ENCODE results near the gene ZBTB20. TPM values are rescaled to one million over a fixed set of nuclear protein-coding genes. Genes with fewer than 3 reads are reported as not detected.

The ZBTB20 gene
- polyA plus RNA-seq, 3 donors = 1.3 to 3.2 (median 2.0) TPM

- no peaks in the 10 kb centered on the region for H3K27me3 Mint-ChIP-seq (ENCODE audit: low read depth in 3 of 3)
- H3K9me3 Mint-ChIP-seq = no peaks in the 10 kb centered on the region
- H3K4me3 ChIP-seq (replicated peaks in 1 of 3; ENCODE audit: low read depth in 2 of 3, low read length in 3 of 3) = no peak overlapping the region
- DNase-seq = no peak
- no peak overlapping the region for H3K27ac Mint-ChIP-seq
- no peaks in the 10 kb centered on the region for H3K4me1 ChIP-seq (ENCODE audit: control insufficient read depth in 1 of 2, insufficient read depth in 2 of 2, low read length in 2 of 2)
- H3K4me1 Mint-ChIP-seq = no peaks in the 10 kb centered on the region
- H3K9ac ChIP-seq (ENCODE audit: insufficient read depth, low read length, poor library complexity, severe bottlenecking) = no peak overlapping the region
- 86% methylated on average over 2 of the region's 8 CpGs for WGBS (ENCODE audit: insufficient coverage)
- no peaks in the 10 kb centered on the region for H3K27me3 ChIP-seq (ENCODE audit: control insufficient read depth in 2 of 2, insufficient read depth in 2 of 2, low read length in 2 of 2)
- H3K4me3 Mint-ChIP-seq = no peak overlapping the region
- H3K79me2 ChIP-seq (ENCODE audit: insufficient read depth, low read length) = no peaks in the 10 kb centered on the region
- H3K9me3 ChIP-seq (replicated peaks in 1 of 2; ENCODE audit: control insufficient read depth in 1 of 2, insufficient read depth in 1 of 2, low read length in 2 of 2) = no peaks in the 10 kb centered on the region
- H2AFZ ChIP-seq (ENCODE audit: insufficient read depth, low read depth, low read length, poor library complexity, severe bottlenecking) = no peak overlapping the region
- TF ChIP-seq, protein P1, sequence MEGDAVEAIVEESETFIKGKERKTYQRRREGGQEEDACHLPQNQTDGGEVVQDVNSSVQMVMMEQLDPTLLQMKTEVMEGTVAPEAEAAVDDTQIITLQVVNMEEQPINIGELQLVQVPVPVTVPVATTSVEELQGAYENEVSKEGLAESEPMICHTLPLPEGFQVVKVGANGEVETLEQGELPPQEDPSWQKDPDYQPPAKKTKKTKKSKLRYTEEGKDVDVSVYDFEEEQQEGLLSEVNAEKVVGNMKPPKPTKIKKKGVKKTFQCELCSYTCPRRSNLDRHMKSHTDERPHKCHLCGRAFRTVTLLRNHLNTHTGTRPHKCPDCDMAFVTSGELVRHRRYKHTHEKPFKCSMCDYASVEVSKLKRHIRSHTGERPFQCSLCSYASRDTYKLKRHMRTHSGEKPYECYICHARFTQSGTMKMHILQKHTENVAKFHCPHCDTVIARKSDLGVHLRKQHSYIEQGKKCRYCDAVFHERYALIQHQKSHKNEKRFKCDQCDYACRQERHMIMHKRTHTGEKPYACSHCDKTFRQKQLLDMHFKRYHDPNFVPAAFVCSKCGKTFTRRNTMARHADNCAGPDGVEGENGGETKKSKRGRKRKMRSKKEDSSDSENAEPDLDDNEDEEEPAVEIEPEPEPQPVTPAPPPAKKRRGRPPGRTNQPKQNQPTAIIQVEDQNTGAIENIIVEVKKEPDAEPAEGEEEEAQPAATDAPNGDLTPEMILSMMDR (IDR thresholded peaks at IDR 0.05) = no peak
- H3K27ac ChIP-seq (ENCODE audit: low read depth in 1 of 2, low read length in 2 of 2) = no peak overlapping the region
- H3K36me3 ChIP-seq (replicated peaks in 1 of 2; ENCODE audit: control insufficient read depth in 1 of 2, insufficient read depth in 2 of 2, low read length in 2 of 2) = no peaks in the 10 kb centered on the region
- H3K36me3 Mint-ChIP-seq = no peaks in the 10 kb centered on the region
- H4K20me1 ChIP-seq (ENCODE audit: insufficient read depth, low read length) = no peaks in the 10 kb centered on the region
- intact Hi-C loops (cut with micrococcal nuclease) = no loop called here
- H3K4me2 ChIP-seq (replicated peaks; ENCODE audit: extremely low read depth, low read length, poor library complexity, severe bottlenecking) = no peak overlapping the region
Measured at GRCh38 chr3:114487502-114487901, 659.6 kb downstream of the ZBTB20 start.

DNA sequence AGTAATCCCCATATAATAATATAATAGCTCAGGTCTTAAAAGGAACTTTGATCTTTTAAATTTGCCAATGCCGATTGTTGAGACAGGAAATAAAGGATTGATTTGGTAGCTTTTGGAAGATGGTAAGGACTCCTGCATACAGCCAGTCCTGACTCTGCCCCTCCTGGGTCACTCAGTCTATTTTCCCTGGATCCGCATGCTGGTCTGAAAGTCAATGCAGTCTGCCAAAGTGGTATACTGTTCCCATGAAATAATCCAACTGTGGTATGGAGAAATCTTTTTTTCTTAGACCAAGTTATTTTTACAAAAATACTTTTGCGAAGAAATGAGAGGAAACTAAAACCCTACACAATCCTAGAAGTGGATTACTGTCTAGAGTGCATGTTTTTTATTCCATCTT, 662.2 kb downstream of the ZBTB20 start:
- Mint-ChIP-seq H3K4me3 (no peak overlapping the region), H3K4me1 (peaks cover 8% of the 10 kb centered on the region), H3K27ac (no peak overlapping the region), H3K36me3 (no peaks in the 10 kb centered on the region), H3K9me3 (no peaks in the 10 kb centered on the region), H3K27me3 (ENCODE audit: low read depth in 3 of 3) (no peaks in the 10 kb centered on the region)
- H3K27me3 ChIP-seq (ENCODE audit: control insufficient read depth in 2 of 2, insufficient read depth in 2 of 2, low read length in 2 of 2) = no peaks in the 10 kb centered on the region
- no peaks in the 10 kb centered on the region for H3K4me1 ChIP-seq (ENCODE audit: control insufficient read depth in 1 of 2, insufficient read depth in 2 of 2, low read length in 2 of 2)
- no CpG with 5 or more reads among the region's 3 CpGs for WGBS (ENCODE audit: insufficient coverage)
- H3K9ac ChIP-seq (ENCODE audit: insufficient read depth, low read length, poor library complexity, severe bottlenecking) = no peak overlapping the region
- H3K79me2 ChIP-seq (ENCODE audit: insufficient read depth, low read length) = no peaks in the 10 kb centered on the region
- H4K20me1 ChIP-seq (ENCODE audit: insufficient read depth, low read length) = no peaks in the 10 kb centered on the region
- no peak overlapping the region for H2AFZ ChIP-seq (ENCODE audit: insufficient read depth, low read depth, low read length, poor library complexity, severe bottlenecking)
- no peak overlapping the region for H3K27ac ChIP-seq (ENCODE audit: low read depth in 1 of 2, low read length in 2 of 2)
- intact Hi-C loops (cut with micrococcal nuclease) = no loop called here
- no peak overlapping the region for H3K4me2 ChIP-seq (replicated peaks; ENCODE audit: extremely low read depth, low read length, poor library complexity, severe bottlenecking)
- TF ChIP-seq, protein P1 (IDR thresholded peaks at IDR 0.05) = no peak
- no peaks in the 10 kb centered on the region for H3K36me3 ChIP-seq (replicated peaks in 1 of 2; ENCODE audit: control insufficient read depth in 1 of 2, insufficient read depth in 2 of 2, low read length in 2 of 2)
- H3K4me3 ChIP-seq (replicated peaks in 1 of 3; ENCODE audit: low read depth in 2 of 3, low read length in 3 of 3) = no peak overlapping the region
- H3K9me3 ChIP-seq (replicated peaks in 1 of 2; ENCODE audit: control insufficient read depth in 1 of 2, insufficient read depth in 1 of 2, low read length in 2 of 2) = no peaks in the 10 kb centered on the region
- no peak for DNase-seq

Data from CD14-positive monocyte (primary cell).